Hematopoietic multipotent progenitor cell (in vitro differentiated cells): ENCODE results near the gene EHD4. TPM values are rescaled to one million over a fixed set of nuclear protein-coding genes. Genes with fewer than 3 reads are reported as not detected.

Experiments used
- DNase-seq, 3 donors: peaks; one replicate each; pipeline ENCODE4 v3.0.0-alpha.2; 2011 to 2015; ENCODE audit warnings: low read depth in 2 of 3, low spot score in 2 of 3
- total RNA-seq: library from RNA; depleted of rRNA; stranded (reverse); fragments of >200 nt; gene quantifications from one replicate; pipeline ENCODE4 v1.2.3, GENCODE V29; 2012

The EHD4 gene
- total RNA-seq, 1 donor: 6.7 TPM

DNA sequence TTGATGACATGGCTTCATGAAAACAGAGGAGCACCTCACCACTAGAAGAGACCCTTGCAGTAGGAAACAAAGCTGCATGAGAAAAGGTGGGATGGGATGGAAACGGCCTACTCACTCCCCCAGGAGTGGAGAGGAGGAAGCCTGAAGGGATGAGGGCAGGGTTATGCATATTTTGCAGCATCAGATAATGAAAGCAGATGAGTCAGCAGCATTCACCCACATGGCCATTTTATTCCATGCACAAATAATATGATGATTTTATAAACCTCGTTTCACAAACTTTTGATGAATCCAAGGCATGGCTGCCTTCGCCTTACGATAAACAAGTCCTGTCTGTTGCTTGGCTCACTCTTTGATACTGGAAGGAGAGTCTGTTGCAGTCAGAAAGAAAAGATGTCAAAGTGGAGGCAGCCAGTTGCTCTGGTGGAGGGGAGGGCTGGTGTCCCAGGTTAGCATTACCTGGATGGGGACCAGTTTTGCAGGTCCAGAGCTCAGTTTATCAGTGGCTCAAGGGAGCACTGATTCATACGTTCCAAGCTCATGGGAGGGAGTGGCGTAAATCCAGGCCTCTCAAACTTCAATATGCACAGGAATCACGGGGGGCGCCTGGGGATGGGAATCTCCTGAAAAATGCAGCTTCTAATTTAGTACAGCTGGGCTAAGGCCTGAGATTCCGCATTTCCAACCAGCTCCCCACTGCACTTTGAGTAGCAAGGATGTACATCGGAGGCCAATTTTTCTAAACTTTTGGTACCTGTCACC, 9.2 kb upstream of the EHD4 start:
- DNase-seq: no peak

- DNase-seq: no peak
Measured at GRCh38 chr15:41980654-41981323, 8.4 kb upstream of the EHD4 start.

GRCh38 chr15:41979493-41980266, 7.3 kb upstream of the EHD4 start:
- no peak for DNase-seq

GRCh38 chr15:41978534-41978933, 6.2 kb upstream of the EHD4 start:
- no peak for DNase-seq

DNA sequence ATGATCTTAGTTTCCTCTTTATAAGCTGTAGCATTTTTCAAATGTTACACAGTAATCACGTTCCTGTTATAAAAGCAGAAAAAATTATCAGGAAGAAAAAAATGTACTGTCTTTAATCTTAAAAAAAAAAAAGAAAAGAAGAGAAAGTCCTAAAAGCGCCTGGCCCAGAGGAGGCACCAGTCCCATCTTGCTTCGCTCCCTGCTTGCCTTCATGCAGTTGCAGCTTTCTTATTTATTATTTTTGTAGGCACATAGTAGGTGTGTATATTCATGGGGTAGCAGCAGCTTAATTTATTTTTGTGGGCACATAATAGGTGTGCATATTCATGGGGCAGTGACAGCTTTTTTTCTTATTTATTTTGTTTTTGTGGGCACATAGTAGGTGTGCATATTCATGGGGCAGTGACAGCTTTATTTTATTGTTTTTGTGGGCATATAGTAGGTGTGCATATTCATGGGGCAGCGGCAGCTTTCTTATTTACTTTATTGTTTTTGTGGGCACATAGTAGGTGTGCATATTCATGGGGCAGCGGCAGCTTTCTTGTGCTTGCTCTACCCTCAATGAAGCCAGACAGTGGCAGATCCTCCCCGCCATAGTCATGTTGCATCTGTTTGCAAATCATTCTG, 5.5 kb upstream of the EHD4 start:
- no peak for DNase-seq

GRCh38 chr15:41975669-41976068, 3.3 kb upstream of the EHD4 start:
- DNase-seq: no peak

- no peak for DNase-seq
Measured at GRCh38 chr15:41974041-41974440, 1.7 kb upstream of the EHD4 start.

DNA sequence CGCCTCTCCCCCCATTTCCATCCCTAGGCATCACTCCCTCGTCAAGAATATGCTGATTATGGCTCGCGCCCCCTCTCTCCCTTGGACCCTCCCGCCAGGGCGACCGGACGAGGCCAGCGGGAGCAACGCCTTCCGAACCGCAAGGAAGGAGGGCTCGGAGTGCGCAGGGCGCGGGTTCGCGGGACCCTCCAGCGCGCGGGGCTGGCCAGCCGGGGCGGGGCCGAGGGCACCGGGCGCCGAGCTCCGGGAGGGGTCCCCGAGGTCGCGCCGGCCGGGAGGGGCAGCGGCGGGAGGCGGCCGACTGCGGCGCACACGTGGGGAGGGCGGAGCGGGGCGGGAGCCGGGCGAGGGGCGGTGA, 483 bp downstream of the EHD4 start:
- peak in 1 of 3 donors; percentile 19 for DNase-seq

GRCh38 chr15:41971089-41971894, 1.1 kb downstream of the EHD4 start:
- peak; percentile 41 to 81 (median 61) for DNase-seq

GRCh38 chr15:41970456-41970855, 1.9 kb downstream of the EHD4 start:
- no peak for DNase-seq

DNA sequence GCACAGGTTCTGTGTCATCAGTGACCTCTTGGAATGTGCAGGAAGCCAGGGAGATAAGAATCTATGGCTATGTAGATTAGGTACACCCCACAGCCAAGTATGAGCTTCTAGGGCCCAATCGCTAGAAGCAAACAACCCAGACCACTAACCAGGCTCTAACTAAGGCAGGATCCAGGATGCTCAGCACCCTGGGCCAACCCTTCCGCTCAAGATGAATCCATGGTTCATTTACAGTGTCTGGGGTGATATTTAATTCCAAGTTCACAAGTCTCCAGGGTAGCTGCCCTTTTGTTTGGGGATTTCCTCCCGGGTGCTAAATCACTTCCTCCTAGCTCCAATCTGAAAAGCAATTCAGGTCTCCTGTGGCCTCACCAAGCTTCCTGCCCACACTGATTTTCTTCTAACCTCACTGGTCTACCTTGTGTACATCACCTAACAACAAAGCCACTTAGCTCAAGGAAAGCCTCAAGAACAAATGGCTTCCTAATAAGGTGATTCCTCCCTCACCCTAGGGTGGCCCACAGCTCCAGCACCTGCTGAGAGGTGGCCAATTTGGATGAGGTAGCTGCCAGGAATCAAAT, 2.4 kb downstream of the EHD4 start:
- peak; percentile 22 to 44 (median 26) for DNase-seq

DNA sequence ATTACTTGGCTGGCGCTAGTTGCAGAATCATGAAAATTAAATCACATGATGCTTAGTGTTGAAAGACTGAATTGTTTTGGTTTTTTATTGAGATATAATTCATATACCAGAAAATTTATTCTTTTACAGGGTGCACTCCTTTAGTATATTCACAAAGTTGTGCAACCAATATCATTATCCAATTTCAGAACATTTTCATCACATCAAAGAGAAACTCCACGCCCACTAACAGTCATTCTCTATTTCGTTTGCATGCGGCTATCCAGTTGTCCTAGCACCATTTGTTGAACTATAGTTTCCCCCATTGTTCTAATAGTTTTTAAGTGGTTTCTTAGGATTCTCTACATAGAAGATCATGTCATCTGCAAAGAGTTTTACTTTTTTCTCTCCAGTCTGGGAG, 3.7 kb downstream of the EHD4 start:
- DNase-seq: no peak

GRCh38 chr15:41967506-41968206, 4.7 kb downstream of the EHD4 start:
- DNase-seq: peak in 2 of 3 donors; percentile 69 to 82

DNA sequence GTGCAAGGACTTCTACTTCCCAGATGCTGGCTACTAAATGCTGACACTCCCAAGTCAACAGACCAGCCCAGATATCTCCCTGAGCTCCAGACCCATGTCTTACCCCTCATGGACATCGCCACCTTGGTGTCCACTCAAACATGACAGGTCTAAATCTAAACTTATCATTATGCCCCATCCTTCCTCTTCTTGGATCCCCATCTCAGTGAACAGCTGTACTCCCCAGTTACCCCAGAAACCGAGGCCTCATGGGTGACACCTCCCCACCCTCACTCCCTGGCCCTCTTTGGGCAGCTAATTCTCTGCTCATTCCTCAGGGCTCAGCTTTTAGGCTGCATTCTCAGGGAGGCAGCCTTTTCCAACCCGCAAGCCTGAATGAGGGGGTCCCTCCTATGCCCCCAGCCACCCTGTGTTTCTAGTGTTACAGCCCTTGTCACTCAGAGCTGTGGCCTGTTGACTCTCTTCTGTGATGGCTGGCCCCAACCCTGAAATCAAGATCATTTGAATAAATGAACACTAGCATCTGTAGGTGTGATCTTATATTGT, 5.4 kb downstream of the EHD4 start:
- DNase-seq: peak in 1 of 3 donors; percentile 14

GRCh38 chr15:41966414-41966812, 5.9 kb downstream of the EHD4 start:
- DNase-seq: no peak

DNA sequence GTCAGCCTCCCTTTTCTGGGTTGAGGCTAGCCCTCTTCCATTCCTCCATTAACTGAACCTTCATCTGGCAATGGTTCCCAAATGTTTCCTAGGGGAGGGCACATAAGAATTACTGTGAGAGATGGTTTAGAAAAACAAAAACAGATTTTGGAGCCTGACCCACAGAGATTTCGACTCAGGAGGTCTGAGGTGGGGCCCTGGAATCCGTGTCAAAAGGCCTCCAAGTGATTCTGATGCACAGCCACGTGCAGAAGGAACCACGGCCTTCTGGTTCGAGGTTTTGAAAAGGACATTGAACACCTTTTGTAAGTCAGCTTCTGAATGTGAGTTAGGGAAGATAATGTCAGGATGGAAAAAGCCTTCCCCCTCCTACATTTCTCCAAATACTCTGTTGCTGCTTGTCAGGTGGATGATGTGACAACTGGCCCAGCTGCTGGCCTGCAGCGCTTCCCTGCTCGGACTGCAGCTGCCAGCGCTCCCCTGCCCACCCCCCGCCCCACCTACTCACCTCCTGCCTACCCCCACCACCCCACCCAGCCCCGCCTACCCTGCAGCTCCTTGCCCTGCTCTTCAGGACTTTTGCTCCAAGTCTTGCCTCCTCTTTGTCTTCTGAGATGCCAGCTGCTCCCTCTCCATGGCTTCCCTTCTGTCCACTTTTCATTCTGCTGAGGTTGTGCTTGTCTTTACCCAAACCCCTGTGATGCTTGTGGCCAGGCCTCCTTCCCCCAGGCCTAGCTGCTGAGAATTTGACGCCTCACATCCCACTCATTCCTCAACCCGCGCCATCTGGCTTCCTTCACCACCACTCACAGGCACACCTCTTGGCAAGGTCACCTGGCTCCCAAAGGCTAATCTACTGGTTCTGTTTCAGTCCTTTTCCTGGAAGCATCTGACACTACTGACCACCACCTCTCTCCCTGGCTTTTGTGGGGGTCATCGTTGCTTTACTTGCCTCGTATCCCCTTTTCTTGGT, 6.6 kb downstream of the EHD4 start:
- no peak for DNase-seq

DNA sequence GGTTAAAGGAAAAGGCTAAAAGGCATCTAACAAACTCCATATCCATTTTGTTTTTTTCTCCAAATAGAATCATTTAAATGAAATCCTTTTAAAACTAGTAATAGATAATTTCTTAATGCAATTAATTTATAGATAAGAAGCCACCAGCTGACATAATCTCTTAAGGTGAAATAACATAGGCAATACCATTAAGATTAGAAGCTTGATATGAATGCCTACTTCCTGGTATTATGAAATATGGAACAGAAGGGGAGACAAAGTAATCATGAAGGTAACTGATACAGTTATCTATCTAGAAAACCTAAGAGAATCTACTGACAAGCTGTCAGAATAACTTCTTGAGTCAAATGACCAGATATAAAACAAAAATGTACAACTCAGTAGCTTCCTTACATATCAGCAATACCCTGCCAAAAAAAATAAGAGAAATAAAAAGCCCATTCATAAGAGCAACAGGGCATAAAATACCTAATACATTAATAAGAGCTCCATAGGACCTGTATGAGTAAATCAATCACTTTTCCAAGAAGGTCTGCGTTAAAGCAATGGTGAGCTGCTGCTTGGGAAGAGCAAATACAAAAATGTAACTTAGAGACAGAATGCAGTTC, 10.7 kb downstream of the EHD4 start:
- DNase-seq: no peak
